Activated T-cell treated with anti-CD3 and anti-CD28 coated beads for 24 hours (primary cell): ENCODE data around the gene TMEM178A.
"Not testable (repeated sequence)": the region's sequence is repeated elsewhere in the genome, so short reads cannot be mapped to it uniquely, and the experiment has no call there.

Experiments
- DNase-seq: peaks from one replicate; pipeline ENCODE4 v3.0.0-alpha.2; 2020; ENCODE audit warnings: low read depth

TMEM178A gene

DNA sequence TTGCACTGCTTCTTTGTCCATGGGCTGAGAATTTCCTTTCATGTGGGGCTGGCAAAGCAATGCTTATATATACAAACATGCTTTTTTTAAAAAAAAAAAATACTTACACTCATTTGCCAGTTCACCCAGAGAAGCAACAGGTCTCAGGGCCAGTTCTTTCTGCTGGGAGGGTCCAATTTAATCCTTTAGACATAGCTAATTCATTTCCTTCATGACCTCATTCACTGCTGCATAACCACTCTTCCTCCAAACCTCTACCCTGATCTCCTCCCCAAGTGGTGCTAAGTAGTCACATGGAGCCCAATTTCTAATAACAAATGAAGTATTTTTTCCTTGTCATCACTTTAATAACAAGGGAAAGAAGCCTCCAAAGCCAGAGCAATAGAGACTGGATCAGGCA is 17.1 kb upstream of the TMEM178A start:
- DNase-seq: no peak

DNA sequence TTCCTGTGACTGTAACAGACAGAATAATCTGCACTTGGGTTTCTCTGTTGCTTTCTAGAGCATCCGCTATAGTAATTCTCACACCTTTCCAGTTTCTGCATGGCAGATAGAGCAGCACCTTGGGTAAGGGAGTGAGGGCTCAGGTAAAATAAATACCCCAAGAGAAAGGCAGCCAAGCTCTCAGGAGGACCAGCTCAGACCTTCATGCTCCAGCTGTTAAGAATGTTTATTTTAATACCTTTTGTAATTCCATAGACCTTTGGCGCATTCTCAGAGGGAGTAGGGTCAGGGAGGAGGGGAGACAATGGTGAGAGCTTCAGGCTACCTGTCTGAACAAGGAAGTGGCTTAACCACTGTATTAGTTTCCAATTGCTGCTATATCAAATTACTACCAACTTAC is 16.2 kb upstream of the TMEM178A start:
- no peak for DNase-seq

DNA sequence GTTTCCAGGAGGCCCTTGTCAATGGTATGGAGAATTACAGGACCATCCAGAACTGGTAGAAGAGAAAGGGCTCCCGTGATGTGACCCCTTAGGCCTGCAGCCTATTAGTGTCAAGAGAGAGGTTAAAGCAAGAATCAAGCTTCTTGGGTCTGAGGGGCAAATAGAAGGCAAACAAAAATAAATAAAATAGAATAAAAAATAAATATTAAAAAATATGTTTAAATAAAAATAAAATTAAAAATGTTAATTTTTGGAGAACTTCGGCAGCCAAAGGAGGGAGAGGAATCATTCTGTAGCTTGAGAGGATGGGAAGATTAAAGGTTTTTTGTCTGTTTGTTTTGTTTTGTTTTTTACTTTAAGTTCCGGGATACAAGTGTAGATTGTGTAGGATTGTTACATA is 15.2 kb upstream of the TMEM178A start:
- no peak for DNase-seq

DNA sequence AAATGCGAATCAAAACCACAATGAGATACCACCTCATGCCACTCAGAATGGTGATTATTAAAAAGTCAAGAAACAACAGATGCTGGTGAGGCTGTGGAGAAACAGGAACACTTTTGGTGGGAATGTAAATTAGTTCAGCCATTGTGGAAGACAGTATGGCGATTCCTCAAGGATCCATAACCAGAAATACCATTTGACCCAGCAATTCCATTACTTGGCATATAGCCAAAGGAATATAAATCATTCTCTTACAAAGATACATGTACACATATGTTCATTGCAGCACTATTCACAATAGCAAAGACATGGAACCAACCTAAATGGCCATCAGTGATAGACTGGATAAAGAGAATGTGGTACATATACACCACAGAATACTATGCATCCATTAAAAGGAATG is 9.5 kb upstream of the TMEM178A start:
- DNase-seq: not testable (repeated sequence)

DNA sequence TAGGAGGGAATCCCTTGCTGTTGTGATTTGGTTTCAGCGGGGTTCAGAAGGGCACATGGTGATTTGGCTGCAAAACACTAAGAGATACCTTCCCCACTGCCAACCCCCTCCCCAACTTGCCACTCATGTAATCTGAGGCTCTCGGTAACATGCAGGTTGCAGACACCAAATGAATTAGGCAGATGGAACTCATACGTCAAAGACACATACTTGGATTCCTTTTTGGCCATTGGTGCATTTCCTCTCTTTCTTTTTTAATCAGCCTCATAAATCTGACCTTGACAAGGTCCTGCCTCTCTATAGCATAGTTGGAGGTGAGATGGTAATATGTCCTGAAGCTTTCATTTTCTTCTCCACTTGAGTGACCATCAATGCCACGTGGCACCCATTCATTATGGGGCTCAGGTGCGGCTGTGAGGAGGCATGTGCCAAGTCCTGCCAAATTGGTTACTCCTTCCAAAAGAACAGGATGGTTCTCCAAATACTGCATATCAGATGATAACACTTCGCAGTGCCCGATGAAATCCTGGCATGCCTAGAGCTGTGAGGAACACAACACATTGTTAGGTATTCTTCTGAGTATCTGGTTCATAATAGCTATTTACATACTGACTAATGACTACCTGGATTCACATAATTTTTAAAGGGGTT is 8.3 kb upstream of the TMEM178A start:
- DNase-seq: no peak

DNA sequence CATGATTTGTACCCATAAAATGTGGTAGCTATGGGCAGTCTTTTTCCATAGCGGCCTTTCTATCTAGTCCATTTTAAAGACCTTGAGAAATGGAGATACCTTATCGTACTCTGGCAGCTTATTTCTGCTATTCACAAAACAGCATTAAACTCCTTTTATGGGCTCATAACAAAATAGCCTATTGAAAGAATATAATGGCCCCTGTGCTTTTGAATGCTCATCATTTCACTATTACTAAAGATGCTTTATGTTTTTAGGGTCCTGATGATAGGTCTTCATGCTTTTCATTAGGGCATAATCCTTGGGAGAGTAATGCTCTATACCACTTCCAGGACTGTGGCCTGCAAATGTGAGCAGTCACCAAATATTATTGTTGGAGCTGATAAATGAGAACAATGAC is 7.3 kb upstream of the TMEM178A start:
- no peak for DNase-seq

DNA sequence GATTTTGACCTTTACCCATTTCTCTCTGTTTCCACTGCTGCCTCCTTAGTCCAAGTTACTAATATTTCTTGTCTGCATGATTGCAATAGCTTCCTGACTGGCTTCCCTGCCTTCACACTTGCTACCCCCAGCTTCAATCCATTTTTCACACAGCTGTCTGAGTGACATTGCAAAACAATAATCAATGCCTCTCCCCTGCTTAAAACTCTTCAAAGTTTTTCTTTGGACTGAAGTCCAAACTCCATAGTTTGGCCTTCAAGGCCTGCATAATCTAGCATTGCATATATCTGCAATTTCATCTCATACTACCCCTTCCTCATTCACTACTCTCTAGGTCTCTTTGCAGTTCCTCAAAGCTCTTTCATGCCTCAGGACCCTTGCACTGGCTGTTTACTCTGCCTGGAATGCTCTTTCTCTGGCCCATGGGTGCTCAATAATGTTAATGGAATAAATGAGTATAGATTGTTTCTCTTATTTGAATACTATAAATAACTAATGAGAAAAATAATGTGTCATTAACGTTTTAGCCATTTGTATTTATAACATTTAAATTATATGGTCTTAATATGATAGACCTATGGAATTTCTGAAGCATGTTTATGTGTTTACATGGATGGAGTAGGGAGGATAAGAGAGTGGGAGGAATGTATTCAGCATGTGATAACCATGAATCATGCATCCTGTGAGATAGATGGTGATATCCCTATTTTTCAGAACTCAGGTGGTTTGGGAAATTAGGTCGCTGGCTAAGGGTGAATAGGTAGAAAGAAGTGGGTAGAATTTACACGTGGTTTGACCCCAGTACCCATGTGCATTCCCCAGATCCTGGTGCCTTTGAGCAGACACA is 5.7 kb upstream of the TMEM178A start:
- no peak for DNase-seq

DNA sequence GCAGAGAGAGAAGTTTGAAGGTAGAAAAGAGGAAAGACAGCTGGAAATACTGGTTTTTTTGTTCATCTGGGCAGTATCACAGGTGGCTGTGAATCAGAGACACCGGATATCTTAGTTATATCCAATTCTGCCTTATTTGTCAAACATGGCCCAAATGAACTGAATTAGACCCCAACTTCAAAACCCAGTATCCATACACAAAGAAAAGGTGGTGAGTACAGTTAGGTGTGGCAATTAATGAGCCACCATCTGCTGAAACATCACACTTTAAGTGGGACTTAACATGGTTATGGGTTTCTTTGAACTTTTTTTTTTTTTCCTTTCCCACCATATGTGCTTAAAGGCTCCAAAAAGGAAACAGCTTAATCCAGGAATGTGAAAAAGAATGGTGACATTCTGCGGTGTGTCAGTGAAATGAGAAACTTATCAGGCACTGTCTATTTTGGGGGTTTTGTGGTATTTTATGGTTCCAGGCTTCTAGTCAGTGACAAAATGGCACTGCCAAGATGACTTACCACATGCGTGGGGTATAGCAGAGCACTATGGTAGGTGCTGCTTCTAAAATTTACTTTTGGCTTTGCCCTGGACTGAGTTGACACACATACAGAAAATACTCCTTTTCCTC is 5.0 kb upstream of the TMEM178A start:
- DNase-seq: no peak

DNA sequence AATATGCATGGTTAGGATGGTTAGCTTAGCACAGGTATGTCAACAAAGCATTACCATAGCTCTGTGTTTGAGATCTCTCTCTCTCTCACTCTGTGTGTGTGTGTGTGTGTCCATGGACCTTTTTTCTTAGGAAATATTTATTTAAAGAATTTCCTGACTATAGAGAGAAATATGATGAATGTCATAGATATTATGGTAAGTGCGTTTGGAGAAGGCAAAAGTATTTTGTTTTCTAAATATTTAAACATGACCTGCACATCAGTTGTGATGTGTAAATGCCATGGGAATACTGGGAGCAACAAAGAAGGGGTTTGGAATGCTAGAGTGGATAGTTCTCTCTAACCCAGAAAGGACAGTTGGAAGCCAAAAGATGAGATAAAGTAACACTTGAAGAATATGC is 3.9 kb upstream of the TMEM178A start:
- DNase-seq: no peak

DNA sequence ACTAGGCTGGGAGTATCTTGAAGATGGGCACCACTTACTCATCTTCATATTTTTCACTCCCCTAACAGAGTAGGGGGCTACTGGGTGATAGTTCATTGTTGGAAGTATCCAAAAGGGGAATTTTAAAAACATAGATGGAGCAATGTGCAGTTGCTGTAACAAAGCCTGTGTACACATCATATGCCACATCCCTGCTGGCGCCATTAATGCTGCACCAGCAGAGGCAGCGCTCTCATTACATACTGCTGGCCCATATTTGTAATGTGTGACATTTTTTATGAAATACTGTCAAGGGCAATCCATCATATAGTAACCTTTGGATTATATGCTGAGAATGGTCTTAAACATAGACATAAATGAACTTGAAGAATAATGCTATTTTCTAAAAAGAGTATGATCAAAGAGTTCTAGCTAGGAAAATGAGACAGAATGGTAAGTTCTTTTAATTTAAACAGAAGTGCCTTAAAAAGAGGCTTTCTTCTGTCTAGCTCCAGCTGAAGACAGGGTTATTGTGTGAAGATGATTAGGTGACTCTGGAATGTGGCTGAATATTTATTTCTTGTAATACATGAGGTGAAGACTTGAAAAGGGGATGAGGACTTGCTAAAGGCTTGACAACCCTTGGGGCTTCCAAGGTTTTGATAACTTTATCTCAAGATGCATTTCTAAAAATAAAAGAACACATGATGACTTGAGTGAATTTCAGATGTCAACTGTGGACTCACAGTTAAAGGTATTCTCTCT is 2.4 kb upstream of the TMEM178A start:
- DNase-seq: no peak

DNA sequence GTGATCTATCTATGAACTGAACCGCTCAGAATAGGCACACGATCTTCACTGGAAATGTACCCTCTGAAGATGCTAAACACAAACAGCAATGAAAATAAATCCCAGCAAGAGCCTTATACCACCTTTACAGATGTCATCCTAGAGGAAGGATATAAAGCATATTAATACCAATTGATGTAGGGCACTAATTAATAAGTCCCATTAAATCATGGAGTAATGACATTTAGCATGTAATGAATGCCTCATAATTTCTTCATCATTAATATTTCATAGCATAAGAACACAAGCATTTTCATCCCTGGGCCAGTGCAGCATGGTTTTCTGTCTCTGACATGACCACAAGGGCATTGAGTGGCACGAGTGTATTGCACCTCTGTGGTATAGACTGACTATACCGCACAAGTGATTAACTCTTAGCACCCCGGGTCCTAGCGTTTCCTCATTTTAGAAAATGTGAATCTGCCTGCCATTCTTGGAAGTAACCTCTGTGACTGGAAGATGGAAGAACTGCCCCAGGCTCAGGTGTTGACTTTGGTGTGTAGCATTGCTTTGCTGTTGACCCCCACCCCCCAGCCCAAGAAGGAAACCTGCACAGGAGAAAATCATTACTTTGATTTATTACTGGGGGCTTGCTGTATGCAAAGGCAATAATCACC is 1.4 kb upstream of the TMEM178A start:
- DNase-seq: no peak

DNA sequence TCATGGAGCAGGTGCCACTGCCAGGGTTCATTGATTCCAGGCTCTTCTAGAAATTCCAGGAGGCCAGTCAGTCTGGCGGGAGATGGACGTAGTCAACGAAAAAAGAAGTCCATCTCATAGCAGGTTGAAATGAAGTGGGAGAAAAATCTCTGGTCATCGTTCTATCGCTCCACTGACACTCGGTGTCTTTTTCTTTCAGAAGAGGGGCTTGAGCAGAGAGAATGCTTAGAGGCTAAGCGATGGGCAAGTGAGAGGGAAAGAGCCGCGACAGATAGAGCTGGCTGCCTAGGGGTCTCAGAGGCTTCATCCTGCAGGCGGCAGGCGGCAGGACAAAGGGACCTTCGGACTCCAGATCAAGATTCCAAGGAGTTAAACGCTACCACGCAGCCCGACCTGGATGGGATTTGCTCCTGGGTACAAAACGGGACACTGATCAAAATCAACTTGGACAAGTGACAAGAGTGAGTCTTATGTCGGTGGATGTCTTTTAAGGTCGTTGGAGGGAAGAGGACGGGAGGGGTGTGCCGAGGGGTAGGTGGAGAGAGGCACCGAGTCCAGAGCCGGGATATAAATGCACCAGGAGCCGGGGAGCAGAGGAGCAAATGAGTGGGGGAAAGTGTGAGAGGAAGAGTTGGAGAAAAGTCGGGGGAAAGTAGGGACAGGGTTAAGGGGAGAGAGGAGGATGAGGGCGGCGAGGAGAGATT is 677 bp upstream of the TMEM178A start:
- DNase-seq: no peak

DNA sequence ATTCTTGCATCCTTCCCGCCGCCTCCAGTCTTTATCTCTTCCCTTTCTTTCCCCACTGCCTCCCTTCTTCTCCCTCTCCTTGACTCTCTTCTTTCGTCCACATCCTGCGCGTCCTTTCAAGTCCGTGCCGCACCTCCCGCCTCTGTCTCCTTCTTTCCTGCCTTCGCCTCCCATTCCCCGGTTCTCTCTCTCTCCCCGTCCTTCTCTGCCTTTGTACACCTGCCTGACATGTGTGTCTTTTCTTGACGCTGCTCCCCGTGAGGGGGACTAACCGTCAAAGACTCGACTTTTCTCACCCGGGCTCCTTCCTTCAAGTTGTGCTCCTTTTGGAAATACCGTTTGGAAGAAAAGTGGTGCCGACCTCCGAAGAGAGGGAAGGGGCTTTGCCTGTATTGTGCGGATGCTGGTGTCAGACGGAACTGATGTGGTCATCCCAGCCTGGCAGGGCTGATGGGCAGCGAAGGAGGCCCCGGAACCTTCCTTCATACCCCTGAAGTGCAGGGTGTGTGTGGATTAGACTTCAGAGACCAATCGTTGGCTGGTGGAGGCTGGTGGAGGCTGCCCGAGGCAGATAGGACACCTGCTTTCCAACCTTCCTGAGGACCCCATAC is 879 bp downstream of the TMEM178A start:
- DNase-seq: no peak

DNA sequence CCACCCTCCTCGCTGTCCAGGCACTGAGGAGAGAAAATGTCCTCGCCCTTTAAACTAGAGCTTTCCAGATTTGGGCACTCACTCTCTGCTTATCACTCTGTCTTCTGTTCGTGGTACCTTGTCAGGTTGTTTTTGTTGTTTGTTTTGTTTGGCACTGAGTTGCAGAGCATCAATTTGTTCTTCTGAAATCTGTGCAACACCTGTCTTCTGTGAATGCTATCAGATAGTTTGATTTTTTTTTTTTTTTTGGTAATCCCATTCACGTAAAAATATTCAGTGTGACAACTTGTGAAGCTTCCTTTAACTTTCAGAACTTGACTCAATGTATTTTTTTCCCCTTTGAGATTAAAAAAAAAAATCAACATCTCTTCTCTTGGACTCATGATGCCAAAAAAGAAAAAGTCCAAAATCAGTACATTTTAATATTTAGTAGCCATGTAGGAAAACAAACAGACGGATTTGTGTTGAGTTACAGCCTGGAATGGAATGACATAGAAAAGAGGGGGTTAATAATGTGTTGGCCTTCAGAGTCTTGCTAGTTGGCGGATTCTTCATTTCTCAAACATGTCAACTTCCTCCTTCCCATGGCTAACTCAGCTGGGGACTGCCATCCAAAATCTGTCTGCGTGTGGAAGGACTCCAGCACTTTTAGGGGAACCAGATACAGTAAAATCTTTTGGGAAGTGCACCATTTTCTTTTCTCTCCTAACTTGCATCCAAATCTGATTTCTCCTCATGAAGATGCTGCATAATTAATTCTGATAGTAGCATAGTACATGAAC is 1.6 kb downstream of the TMEM178A start:
- no peak for DNase-seq

DNA sequence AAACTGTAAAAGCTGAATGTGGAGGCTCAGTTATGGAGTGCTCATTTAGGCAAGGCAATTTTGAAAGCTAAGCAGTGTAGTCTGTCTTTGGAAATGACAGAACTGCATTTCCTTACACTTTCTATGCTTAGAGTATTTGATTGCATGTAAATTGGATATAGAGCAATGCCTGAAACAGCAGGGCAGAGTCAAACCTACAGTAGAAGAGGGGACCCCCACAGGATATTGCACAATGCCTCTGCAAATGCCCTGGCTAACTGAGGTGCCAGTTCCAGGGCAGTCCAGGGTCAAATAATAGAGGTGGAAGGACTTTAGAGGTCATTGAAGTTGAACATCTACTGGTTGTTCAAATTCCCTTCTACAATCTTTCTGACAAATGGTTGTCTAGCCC is 2.2 kb downstream of the TMEM178A start:
- no peak for DNase-seq

DNA sequence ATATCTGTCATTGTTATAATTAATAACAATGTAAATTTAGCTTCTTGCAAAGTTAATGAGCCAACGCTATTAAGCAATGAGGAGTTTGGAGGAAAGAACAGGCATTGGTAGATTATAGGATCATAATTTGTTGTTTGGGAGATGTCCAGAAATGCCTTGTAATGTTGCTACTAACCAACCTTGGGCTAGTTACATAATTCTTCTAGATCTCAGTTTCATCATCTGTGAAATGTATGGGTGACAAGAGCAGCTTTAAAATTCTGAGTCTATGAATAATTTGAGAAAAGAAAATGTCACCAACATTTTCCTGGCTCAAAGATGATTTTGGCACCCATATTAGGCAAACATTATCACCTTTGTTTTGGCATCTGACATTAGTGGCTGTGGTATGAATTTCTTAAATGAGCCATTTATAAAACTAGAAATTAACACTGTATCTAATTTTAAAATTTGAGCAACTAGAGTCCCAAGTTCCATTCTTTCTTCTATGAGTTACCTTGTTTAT is 2.9 kb downstream of the TMEM178A start:
- DNase-seq: no peak

DNA sequence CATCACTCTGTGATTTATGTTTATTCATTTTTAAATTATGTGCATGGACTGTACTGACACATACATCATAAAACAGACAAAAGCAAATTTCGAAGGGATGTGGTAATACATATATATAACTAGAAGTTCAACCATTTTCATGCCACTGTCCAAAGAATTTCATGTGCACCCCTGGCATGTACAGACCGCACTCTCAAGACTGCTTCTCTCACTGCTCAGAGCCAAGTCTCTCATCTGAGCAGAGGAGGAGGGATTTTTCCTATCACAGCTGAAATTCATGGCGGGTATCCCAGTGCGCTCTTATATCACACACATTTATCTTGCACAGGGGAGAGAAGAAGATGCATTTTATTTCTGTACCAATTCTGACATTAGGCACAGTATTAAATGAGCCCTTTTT is 5.9 kb downstream of the TMEM178A start:
- DNase-seq: no peak

DNA sequence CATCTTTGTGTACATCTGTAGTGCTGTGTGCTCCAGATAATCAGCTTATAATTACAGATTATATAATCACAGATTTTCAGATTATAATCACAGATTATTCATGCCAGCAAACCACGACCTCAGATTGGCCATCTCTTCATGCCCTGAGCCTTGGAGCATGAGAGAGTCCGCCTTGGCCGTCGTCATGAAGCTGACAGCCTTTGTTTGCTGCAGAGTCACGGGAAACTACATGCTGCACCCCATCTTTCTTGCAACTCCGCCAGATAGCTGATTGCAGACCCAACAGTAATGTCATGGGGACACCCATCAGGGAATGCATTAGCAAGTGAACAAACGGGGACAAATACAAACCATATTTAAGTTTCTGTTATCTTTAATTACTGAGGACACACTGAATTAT is 7.3 kb downstream of the TMEM178A start:
- no peak for DNase-seq

DNA sequence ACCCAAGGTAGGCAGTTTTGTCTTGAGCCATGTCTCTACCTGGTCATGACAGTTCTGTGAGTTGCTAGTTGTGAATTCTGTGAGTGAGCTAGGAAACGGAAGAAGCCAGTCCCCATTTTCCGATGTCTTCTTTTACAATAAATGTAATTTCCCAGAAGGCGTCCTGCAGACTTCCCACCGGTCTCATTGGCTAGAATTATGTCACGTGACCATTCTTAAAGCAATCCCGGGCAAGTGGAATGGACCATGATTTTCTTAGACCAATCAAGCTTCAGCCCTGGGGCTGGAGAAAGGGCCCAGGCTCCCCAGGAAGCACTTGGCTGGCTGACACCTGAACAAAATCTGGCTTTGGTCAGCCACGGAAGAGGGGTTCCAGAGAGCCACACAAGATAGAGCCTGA is 10.6 kb downstream of the TMEM178A start:
- DNase-seq: no peak

DNA sequence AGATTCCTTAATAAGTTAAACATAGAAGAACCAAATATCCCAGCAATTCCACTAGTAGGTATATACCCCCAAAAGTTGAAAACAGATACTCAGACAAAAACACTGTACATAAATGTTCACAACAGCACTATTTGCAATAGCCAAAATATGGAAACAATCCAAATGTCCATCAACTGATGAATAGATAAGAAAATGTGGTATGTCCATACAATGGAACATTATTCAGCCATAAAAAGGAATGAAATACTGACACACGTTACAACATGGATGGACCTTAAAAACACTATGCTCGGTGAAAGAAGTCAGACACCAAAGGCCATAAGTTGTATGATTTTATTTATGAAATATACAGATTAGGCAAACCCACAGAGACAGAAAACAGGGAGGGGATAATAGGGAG is 12.5 kb downstream of the TMEM178A start:
- no peak for DNase-seq
